HepG2 (cell line): ENCODE measurements around the gene BRI3BP. TPM values are rescaled to one million over a fixed set of nuclear protein-coding genes. Genes with fewer than 3 reads are reported as not detected.
A peak's percentile ranks its signal among the peaks of the same experiment; 100 is the strongest.

ENCODE experiments used
- AHR ChIP-seq: IDR thresholded peaks from 2 replicates; pipeline ENCODE4 v1.6.1; 2018; ENCODE audit warnings: missing genetic modification reagents, missing compliant biosample characterization
- BCL6 ChIP-seq: IDR thresholded peaks from 2 replicates; pipeline ENCODE4 v1.6.1; 2016; ENCODE audit warnings: missing genetic modification reagents, missing compliant biosample characterization
- CHD2 ChIP-seq: IDR thresholded peaks from 2 replicates; pipeline ENCODE4 v1.6.1; 2011; ENCODE audit warnings: low read depth, low read length, improper control_type of control experiment
- HNRNPH1 ChIP-seq: fragments of 200-400 bp; formaldehyde crosslinking; optimal IDR thresholded peaks from 2 replicates; pipeline ENCODE3; 2017; ENCODE audit warnings: mild to moderate bottlenecking, low read depth, low read length
- JUN ChIP-seq: sonication (generic); formaldehyde crosslinking; IDR thresholded peaks from 2 replicates; pipeline ENCODE4 v1.4.0; 2020; ENCODE audit warnings: mild to moderate bottlenecking, missing genetic modification reagents
- MXI1 ChIP-seq: IDR thresholded peaks from 3 replicates; pipeline ENCODE4 v1.6.1; 2012; ENCODE audit warnings: low read depth, low read length, inconsistent platforms, borderline replicate concordance
- NFE2L2 ChIP-seq: fragments of 150-350 bp; IDR thresholded peaks from 2 replicates; pipeline ENCODE4 v1.6.1; 2014; ENCODE audit warnings: low read length
- NFKB2 ChIP-seq: sonication (generic); formaldehyde crosslinking; IDR thresholded peaks from 2 replicates; pipeline ENCODE4 v1.4.0; 2020; ENCODE audit warnings: missing genetic modification reagents, borderline replicate concordance
- NR1H2 ChIP-seq: sonication (generic); formaldehyde crosslinking; IDR thresholded peaks from 2 replicates; pipeline ENCODE4 v1.8.1; 2022; ENCODE audit warnings: low read depth, missing genetic modification reagents, borderline replicate concordance
- RNF2 ChIP-seq: fragments of 450-650 bp; conservative IDR thresholded peaks from 2 replicates; pipeline ENCODE4 v1.6.1; 2016; ENCODE audit warnings: low read depth
- SALL1 ChIP-seq: sonication (generic); formaldehyde crosslinking; IDR thresholded peaks from 2 replicates; pipeline ENCODE4 v1.8.0; 2022; ENCODE audit warnings: mild to moderate bottlenecking, missing genetic modification reagents
- SP2 ChIP-seq: sonication (generic); formaldehyde crosslinking; IDR thresholded peaks from 2 replicates; pipeline ENCODE4 v1.5.1; 2020; ENCODE audit warnings: mild to moderate bottlenecking, missing genetic modification reagents
- STAT5B ChIP-seq: sonication (generic); formaldehyde crosslinking; IDR thresholded peaks from 2 replicates; pipeline ENCODE4 v1.4.0; 2020; ENCODE audit warnings: missing genetic modification reagents
- ZNF121 ChIP-seq: sonication (generic); formaldehyde crosslinking; IDR thresholded peaks from 2 replicates; pipeline ENCODE4 v1.5.0; 2020; ENCODE audit warnings: mild to moderate bottlenecking, missing genetic modification reagents
- ZNF382 ChIP-seq: sonication (generic); formaldehyde crosslinking; IDR thresholded peaks from 2 replicates; pipeline ENCODE4 v1.5.0; 2020; ENCODE audit warnings: missing genetic modification reagents, mild to moderate bottlenecking, borderline replicate concordance
- ZNF460 ChIP-seq: sonication (generic); formaldehyde crosslinking; IDR thresholded peaks from 2 replicates; pipeline ENCODE4 v1.5.1; 2020; ENCODE audit warnings: missing genetic modification reagents, mild to moderate bottlenecking, borderline replicate concordance
- ZNF772 ChIP-seq: sonication (generic); formaldehyde crosslinking; IDR thresholded peaks from 2 replicates; pipeline ENCODE4 v1.5.0; 2020; ENCODE audit warnings: mild to moderate bottlenecking, missing genetic modification reagents
- polyA plus RNA-seq, 8 experiments: library from polyadenylated mRNA; depleted of rRNA in 3 of 8; stranded (reverse) in 7 of 8; unstranded in 1 of 8; fragments of >200 nt; fragmentation: Illumina TruSeq in 4 of 8; extraction: Trizol in 4 of 8; gene quantifications; 2 replicates each; pipeline versions ENCODE4 v1.2.1 to v1.2.3, GENCODE V29; 2011 to 2016; ENCODE audit warnings: low read depth in 4 of 8, missing spikeins in 1 of 8, mixed read lengths in 1 of 8; ENCODE audit not compliant: insufficient read depth in 1 of 8
- total RNA-seq, 5 experiments: library from RNA; depleted of rRNA; stranded (reverse); fragments of >200 nt; fragmentation: Illumina TruSeq; extraction: Trizol; gene quantifications; 2 replicates each; pipeline ENCODE4 v1.2.3, GENCODE V29; 2016; ENCODE audit warnings: low read depth in 1 of 5
- TF ChIP-seq, protein P1 (sequence below): sonication (generic); formaldehyde crosslinking; IDR thresholded peaks from 2 replicates; pipeline ENCODE4 v1.9.0; 2022; ENCODE audit warnings: low read depth, missing genetic modification reagents
- TF ChIP-seq, protein P2 (sequence below): IDR thresholded peaks from 2 replicates; pipeline ENCODE4 v1.6.1; 2016; ENCODE audit warnings: low read depth, missing genetic modification reagents, missing compliant biosample characterization
- TF ChIP-seq, protein P3 (sequence below): sonication (generic); formaldehyde crosslinking; IDR thresholded peaks from 2 replicates; pipeline ENCODE4 v1.5.0; 2020; ENCODE audit warnings: mild to moderate bottlenecking, missing genetic modification reagents

The BRI3BP gene
- total and polyA plus RNA-seq, 2 of the 13 experiments (the other 11 are each of a cell fraction or from before 2014, with no cell fraction given): 7.5 to 21.1 TPM

DNA sequence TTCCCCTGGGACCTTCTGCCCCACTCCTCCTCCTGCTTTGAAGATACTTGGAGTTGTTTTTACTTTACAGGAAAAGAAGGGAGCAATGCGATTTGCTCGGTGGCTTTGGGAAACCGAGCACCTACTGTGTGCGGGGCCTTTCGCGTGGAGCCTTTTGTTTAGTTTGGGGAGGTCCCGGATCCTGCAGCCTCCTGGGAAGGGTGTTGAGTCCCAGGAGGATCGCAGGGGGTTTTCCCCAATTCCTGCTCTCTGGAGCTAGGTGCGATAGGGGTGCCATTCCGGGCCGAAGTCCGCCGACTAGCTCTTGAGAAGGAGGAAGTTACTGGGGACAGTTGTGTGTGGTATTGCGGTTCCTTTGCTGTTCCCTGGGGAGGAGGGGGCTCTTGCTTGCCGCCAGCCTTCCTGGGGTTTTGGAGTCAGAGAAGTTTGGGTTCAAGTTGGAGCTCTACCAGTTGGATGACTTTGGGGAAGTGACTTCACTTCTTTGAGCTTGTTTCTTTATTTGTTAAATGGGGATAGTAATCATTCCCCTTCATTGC, 1.1 kb downstream of the BRI3BP start (continued):
- TF ChIP-seq, protein P1, sequence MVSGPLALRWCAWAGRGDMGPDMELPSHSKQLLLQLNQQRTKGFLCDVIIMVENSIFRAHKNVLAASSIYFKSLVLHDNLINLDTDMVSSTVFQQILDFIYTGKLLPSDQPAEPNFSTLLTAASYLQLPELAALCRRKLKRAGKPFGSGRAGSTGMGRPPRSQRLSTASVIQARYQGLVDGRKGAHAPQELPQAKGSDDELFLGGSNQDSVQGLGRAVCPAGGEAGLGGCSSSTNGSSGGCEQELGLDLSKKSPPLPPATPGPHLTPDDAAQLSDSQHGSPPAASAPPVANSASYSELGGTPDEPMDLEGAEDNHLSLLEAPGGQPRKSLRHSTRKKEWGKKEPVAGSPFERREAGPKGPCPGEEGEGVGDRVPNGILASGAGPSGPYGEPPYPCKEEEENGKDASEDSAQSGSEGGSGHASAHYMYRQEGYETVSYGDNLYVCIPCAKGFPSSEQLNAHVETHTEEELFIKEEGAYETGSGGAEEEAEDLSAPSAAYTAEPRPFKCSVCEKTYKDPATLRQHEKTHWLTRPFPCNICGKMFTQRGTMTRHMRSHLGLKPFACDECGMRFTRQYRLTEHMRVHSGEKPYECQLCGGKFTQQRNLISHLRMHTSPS (CRISPR knock-in tag): no peak
- TF ChIP-seq ZNF382: no peak
- no peak for TF ChIP-seq HNRNPH1
- TF ChIP-seq ZNF121: no peak
- peak; percentile 2; the same call in 1 of the 3 replicates for TF ChIP-seq MXI1
- TF ChIP-seq AHR (CRISPR knock-in tag): no peak
- no peak for TF ChIP-seq NFE2L2
- TF ChIP-seq STAT5B (CRISPR knock-in tag): no peak
- 0 out of 2 replicates have a peak, but pooled peaks have one; percentile 44 for TF ChIP-seq NFKB2 (CRISPR knock-in tag)
- TF ChIP-seq CHD2: no peak
- TF ChIP-seq NR1H2 (CRISPR knock-in tag): no peak
- no peak for TF ChIP-seq BCL6 (CRISPR knock-in tag)
- no peak for TF ChIP-seq ZNF772 (CRISPR knock-in tag)
- TF ChIP-seq ZNF460 (CRISPR knock-in tag): no peak
- TF ChIP-seq JUN (CRISPR knock-in tag): no peak
- no peak for TF ChIP-seq RNF2
- TF ChIP-seq, protein P2, sequence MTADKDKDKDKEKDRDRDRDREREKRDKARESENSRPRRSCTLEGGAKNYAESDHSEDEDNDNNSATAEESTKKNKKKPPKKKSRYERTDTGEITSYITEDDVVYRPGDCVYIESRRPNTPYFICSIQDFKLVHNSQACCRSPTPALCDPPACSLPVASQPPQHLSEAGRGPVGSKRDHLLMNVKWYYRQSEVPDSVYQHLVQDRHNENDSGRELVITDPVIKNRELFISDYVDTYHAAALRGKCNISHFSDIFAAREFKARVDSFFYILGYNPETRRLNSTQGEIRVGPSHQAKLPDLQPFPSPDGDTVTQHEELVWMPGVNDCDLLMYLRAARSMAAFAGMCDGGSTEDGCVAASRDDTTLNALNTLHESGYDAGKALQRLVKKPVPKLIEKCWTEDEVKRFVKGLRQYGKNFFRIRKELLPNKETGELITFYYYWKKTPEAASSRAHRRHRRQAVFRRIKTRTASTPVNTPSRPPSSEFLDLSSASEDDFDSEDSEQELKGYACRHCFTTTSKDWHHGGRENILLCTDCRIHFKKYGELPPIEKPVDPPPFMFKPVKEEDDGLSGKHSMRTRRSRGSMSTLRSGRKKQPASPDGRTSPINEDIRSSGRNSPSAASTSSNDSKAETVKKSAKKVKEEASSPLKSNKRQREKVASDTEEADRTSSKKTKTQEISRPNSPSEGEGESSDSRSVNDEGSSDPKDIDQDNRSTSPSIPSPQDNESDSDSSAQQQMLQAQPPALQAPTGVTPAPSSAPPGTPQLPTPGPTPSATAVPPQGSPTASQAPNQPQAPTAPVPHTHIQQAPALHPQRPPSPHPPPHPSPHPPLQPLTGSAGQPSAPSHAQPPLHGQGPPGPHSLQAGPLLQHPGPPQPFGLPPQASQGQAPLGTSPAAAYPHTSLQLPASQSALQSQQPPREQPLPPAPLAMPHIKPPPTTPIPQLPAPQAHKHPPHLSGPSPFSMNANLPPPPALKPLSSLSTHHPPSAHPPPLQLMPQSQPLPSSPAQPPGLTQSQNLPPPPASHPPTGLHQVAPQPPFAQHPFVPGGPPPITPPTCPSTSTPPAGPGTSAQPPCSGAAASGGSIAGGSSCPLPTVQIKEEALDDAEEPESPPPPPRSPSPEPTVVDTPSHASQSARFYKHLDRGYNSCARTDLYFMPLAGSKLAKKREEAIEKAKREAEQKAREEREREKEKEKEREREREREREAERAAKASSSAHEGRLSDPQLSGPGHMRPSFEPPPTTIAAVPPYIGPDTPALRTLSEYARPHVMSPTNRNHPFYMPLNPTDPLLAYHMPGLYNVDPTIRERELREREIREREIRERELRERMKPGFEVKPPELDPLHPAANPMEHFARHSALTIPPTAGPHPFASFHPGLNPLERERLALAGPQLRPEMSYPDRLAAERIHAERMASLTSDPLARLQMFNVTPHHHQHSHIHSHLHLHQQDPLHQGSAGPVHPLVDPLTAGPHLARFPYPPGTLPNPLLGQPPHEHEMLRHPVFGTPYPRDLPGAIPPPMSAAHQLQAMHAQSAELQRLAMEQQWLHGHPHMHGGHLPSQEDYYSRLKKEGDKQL (CRISPR knock-in tag): no peak
- TF ChIP-seq SALL1 (CRISPR knock-in tag): no peak
- TF ChIP-seq SP2 (CRISPR knock-in tag): no peak
- TF ChIP-seq, protein P3, sequence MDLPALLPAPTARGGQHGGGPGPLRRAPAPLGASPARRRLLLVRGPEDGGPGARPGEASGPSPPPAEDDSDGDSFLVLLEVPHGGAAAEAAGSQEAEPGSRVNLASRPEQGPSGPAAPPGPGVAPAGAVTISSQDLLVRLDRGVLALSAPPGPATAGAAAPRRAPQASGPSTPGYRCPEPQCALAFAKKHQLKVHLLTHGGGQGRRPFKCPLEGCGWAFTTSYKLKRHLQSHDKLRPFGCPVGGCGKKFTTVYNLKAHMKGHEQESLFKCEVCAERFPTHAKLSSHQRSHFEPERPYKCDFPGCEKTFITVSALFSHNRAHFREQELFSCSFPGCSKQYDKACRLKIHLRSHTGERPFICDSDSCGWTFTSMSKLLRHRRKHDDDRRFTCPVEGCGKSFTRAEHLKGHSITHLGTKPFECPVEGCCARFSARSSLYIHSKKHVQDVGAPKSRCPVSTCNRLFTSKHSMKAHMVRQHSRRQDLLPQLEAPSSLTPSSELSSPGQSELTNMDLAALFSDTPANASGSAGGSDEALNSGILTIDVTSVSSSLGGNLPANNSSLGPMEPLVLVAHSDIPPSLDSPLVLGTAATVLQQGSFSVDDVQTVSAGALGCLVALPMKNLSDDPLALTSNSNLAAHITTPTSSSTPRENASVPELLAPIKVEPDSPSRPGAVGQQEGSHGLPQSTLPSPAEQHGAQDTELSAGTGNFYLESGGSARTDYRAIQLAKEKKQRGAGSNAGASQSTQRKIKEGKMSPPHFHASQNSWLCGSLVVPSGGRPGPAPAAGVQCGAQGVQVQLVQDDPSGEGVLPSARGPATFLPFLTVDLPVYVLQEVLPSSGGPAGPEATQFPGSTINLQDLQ (CRISPR knock-in tag): no peak
